Measurements from ENCODE around the gene GALNT10.

Gene GALNT10

DNA sequence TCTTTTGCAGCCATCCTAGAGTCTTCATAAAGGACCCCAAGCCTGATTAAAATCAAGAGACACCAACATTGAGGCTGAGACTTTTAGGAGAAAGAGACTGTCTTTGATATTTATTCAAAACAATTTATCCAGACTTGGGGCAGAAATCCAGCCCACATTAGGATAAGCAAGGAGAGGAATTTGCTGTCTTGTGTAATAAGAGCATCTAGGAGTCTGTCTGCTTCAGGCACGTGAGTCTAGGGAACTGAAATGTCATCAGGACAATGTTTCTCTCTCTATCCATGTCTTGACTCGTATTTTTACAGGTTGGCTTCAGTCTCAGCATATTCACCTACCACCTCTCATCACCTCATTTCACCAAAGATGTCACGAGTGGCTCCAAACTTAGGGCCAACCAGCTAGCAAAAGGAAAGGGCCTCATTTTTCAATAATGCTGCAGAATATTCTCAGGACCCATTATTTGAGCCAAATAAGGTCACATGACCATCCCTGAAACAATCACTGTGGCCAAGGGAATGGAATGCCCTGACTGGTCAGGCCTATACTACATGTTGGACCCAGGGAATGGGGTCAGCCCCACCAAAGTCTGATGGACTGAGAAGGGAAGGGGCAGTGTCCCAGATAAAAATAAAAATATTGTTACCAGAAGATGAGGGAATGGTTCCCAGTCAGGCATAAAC, 184.9 kb downstream of the GALNT10 start:
- DNase-seq (ENCODE audit: low read depth in 2 of 2), result no peak

- DNase-seq (ENCODE audit: low read depth in 2 of 2), result no peak
Measured at GRCh38 chr5:154376481-154376880, 185.9 kb downstream of the GALNT10 start.

- no peak for DNase-seq (ENCODE audit: low read depth in 2 of 2)
Measured at GRCh38 chr5:154377754-154378533, 187.4 kb downstream of the GALNT10 start.

DNA sequence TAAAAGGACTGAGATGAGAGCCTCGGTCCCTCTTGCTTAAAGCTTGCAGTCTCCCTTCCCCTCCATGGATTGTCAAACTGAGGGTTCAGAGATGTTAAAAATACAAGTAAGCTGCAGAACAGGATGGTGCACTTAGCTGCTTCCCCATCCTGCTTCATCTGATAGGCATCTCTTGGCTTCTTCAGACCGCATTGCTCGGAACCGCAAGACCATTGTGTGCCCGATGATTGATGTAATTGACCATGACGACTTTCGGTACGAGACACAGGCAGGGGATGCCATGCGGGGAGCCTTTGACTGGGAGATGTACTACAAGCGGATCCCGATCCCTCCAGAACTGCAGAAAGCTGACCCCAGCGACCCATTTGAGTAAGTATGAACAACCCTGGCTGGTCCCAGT, 189.7 kb downstream of the GALNT10 start:
- DNase-seq (ENCODE audit: low read depth in 2 of 2), result no peak

DNA sequence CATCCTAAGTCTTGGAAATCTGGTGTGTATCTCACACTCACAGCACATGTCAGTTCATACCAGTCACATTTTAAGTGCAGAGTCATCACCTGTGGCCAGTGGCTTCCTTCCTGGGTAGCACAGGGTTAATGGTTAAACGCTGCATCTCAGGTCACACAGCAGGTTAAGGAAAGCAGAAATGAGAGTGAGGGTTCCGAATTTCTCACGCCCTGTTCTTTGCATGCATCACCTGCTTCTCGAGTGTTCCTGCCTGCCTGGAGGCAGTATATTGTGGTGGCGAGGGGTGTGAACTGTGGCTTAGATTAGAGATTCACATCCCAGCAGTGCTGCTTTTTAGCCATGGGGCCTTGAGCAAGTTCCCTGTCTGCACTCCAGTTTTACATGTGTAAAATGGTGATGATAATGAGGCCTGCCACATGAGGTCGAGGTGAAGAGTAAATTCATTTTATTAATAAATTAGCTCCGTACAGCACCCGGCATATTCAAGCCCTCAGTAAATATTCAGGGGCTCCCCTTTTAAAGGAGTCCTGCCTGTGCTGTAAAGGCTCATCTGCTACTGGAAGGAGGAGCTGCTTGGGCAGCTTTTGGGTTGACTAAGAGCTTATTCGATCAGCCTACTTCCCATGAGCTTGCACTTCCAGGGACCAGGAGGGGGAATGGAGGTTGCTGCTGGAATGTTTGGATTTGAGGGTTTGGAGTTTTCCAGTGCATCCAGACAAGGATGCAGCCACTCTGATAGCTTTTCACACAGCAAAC, 194.1 kb downstream of the GALNT10 start:
- no peak for DNase-seq (ENCODE audit: low read depth in 2 of 2)

DNA sequence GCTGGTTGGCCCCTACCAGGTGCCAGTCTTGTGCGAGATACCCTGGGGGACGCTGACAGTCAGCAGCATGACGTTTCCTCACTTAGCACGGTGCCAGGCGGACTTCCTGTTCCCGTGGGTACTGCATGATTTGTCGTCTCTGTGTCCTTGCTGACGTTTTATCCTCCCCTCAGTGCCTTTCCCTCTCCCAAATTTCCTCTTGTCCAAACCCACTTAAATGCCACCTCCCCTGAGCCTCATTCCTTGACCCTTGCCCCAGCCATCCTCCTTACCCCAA, 194.6 kb downstream of the GALNT10 start:
- no peak for DNase-seq (ENCODE audit: low read depth in 2 of 2)

DNA sequence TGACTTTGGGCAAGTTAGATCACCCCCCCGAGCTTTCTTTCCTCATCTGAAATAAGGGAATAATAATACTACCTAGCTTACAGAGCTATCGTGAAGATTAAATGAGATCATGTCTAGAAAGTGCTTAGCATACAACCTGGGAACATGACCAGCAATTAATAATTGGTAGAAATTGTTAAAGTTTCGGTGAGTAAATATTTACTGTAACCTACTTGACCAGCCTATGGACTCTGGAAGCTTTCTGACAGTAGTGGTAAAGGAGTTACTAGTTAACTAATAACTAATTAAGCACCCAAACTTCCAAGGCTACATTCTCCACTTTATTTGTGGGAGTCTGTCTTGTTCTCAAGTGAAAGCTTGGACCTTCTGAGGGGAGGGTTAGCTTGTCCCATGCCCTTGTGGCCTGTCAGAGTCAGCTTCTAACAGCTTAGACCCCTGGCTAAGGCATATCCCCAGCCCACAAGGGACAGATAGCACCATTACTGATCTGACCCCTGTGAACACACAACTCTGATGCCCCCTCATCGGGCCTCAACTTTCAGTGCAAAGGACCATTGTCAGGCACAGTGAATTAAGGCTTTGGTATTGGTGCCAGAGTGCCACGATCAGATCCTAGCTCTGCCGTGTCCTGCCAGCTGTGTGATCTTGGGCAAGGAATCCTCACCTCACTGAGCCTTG, 196.6 kb downstream of the GALNT10 start:
- DNase-seq (ENCODE audit: low read depth in 2 of 2), result no peak

DNA sequence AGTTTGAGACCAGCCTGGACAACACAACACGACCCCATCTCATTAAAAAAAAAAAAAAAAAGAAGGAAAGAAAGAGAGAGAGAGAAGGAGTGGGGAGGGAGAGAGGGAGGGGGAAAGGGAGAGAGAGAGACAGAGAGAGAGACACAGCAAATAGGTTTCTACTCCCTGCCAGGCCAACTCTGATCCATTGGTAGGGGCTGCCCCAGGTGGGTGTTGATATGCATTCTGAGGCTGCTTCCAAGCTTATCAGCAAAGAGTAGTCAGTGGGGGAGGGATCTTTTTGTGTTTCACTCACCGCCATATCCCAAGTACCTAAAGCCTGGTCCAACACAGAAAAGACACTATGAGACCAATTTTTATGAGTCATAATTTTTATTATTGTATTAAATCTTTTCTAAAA, 198.3 kb downstream of the GALNT10 start:
- no peak for DNase-seq (ENCODE audit: low read depth in 2 of 2)

DNA sequence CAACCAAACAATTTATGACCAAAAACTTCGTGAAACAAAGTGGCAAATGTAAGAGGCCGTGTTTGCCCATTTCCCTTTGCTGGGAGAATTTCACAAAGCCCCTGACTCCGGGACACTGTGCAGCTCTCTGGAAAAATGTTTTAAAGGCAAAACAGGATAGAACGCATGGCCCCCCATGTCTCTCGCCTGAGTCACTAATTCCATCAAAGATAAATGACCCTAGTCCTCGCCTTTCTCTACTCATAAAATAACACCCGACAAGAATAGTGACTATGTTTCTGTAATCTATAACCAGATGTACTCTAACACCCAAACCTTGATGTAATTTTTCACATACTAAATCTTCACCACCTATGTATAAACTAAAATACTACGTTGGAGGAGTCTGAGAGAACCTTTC, 199.6 kb downstream of the GALNT10 start:
- peak in 1 of 2 experiments; percentile 42 for DNase-seq (ENCODE audit: low read depth in 2 of 2)

DNA sequence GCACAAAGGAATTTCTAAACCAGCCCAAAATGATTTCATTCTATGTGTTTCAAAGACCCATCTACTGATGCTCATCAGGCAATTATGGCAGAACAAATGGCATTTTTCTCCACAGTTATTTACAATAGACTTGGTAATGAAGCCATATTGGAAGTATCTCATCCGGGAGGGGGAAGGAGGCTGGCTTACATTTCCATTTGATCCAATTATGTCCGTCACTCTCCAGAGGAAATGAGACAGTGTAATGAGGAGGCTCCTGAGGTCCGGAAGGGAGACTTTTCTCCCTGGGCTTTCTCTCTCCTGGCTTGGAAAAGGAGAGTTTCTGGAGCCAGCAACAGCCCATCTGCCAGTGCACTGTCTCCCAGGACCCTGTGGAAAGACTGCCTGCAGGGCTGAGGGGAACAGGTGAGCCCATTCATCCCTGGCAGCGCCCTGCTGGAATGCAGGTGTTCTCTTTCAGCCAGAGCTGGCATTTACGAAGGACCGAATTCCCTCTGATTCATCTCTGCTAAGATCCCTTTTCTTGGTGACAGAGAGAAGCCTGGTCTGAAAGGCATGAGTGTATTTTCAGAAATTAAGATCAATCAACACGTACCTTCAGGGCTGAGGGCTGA, 200.3 kb downstream of the GALNT10 start:
- no peak for DNase-seq (ENCODE audit: low read depth in 2 of 2)

DNA sequence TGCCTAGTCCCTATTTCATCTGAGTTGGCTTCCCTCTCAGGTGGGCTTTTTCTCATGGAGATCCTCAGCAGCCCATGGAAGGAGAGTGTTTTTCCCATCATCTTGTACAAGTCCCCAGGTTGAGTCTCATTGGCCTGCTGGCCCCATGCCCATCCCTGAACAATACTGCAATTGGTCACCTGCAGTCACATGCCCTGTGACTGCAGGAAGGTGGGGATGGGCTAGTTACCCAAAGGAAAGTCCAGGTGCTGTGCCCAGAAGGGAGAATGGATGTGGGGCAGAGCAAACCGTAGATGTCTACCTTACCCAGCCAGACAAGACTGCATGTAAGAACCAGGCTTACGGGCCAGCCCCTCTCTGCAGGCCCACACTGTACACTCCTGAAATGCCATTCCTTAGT, 201.3 kb downstream of the GALNT10 start:
- no peak for DNase-seq (ENCODE audit: low read depth in 2 of 2)

DNA sequence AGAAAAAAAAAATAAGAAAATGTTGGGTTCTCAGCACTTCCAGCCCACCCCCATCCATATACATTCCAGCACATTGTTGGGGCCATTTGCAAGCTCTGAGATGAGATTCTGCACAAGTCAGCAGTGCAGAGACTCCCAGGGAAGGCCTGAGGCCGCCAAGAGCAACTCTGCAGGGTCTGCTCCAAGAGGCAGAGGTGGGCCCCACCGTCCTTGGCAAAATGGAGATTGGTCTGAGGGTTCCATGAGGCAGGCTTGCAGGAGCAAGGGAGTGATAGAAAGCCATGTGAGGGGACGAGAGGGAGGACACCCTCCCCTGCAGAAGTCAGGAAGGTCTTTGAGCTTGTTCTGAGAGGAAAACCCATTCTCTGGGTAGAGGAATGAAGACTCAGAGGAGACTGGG, 203.3 kb downstream of the GALNT10 start:
- no peak for DNase-seq (ENCODE audit: low read depth in 2 of 2)

DNA sequence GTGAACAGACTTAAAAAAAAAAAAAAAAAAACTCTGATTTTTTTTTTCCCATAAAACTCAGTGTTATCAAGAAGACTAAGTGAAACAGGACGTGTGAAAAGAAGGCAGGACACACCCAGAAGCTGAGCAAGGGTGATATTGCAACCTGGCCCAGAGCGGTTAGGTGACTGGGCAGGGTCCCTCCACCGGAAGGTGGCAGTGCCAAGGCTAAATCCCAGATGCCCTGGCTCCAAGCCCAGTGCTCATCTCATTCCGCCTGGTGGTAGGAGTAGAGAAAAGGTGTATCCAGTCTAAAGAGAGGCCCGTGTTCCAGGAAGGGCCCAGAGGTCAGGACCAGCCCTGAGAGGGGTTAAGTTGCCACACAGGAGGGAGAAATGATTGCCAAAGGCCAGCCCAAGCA, 203.8 kb downstream of the GALNT10 start:
- no peak for DNase-seq (ENCODE audit: low read depth in 2 of 2)

GRCh38 chr5:154395407-154396106, 205.0 kb downstream of the GALNT10 start:
- no peak for DNase-seq (ENCODE audit: low read depth in 2 of 2)

DNA sequence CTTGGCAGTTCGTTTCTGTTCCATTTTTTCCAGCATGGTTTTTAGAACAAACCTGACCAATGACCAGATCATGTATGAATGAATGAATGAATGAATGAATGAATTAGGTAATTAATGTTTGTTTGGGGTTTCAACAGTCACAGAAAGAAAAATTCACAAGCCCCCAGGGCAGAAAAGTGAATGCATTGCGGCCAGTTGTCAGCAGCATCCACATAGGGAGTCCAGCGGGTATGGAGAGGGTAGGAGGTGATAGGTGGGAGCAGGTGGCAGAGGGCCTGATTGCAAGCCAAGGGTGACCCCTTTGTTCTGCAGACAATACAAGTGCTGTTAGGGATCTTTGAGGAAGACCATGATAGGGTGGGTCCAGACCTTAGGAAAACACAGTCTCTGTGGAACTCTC, 205.6 kb downstream of the GALNT10 start:
- DNase-seq (ENCODE audit: low read depth in 2 of 2), result no peak

DNA sequence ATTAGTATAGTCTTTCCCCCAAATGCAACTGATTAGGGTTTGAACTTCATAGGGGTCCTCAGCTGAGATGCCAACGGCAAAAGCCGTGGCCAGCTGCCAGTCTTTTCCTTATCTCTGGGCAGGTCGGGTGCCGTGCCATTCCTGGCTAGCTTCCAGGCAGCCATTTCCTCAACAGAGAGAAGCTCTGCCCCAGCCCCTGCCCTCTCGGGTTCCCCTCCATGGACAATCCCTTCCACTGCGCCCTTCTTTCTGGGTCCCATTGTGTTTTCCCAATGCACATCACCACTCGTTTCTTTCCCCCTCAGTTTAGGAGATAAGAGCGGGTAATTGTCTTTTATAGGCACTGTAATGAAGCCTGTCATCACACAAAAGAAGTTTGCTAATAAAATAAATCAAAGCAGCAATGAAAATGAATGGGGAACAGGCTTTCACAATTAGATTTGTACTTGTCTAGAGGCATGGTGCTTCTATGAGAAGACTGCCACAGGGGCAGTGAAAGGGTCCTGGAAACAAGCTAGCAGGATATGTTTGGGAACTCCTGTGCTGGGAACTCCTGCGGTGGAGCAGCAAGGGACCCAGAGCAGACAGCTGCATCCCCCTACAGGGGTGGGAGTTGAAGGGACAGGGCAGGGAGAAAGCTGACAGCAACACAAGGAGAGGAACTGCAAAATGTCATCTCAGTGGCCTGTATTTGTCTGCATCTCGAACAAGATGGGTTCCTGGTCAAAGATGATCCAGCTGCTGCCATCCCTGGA, 207.3 kb downstream of the GALNT10 start:
- DNase-seq (ENCODE audit: low read depth in 2 of 2), result no peak

- no peak for DNase-seq (ENCODE audit: low read depth in 2 of 2)
Measured at GRCh38 chr5:154400678-154401077, 210.1 kb downstream of the GALNT10 start.

- no peak for DNase-seq (ENCODE audit: low read depth in 2 of 2)
Measured at GRCh38 chr5:154401355-154401754, 210.8 kb downstream of the GALNT10 start.

DNA sequence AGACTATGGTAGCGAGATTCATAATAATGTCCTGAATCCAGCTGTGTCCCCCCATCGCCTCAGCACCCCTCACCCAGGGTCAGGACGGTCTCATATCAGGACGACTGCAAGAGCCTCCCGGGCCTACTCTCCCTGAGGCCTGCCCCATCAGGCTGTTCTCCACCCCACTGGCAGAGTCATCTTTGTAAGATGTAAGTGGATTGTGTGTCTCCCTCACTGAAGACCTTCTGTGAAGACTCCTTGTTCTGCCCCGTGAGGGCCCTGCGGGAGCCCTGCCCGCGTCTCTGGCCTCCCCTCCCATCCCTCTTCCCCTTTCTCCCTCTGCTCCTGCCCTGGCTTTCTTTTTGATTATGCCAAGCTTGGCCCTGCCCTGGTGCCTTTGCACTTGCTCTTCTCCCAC, 211.4 kb downstream of the GALNT10 start:
- no peak for DNase-seq (ENCODE audit: low read depth in 2 of 2)

DNA sequence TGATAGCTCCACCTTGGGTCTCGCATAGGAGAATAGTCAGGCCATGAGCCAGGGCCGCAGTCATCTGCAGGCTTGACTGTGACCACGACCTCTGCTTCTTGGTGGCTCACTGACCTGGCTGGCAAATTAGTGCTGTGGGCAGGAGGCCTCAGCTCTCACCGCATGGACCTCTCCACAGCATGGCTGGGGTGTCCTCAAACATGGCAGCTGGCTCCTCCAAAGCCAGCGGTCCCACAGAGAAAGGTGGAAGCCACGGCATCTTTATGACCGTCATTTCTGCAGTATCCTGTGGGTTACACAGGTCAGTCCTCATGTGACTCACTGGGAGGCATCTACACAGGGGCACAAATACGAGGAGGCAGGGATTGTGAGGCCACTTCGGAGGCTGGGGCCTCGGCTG, 212.1 kb downstream of the GALNT10 start:
- no peak for DNase-seq (ENCODE audit: low read depth in 2 of 2)

DNA sequence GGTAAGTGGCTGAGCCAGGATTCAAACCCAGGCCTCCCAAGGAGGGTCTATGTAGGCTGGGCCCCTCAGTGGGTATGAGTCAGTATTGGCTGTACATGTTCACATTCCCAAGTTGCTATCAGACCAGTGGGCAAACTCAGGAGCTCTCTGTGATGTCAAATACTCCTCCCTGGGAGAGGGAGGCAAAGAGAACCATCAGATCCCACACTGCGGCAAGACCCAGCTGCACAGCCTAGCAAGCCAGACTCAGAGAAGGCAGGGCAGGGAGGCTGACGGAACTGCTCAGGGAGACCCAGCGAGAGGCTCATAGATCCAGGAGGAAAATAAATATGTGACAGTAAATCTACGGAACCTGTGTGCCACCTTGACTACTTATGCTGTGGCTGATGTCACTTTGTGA, 212.7 kb downstream of the GALNT10 start:
- DNase-seq (ENCODE audit: low read depth in 2 of 2), result no peak
